DMS53 treated with DMSO at 0.1 percent for 48 hours (cell line): ENCODE data around the gene TRAF3.
"Not testable (repeated sequence)": the region's sequence is repeated elsewhere in the genome, so short reads cannot be mapped to it uniquely, and the experiment has no call there.

Experiments used
- DNase-seq: peaks from one replicate; lab custom pipeline; 2025; ENCODE audit not compliant: unreplicated experiment; lab: John Stamatoyannopoulos, UW

The TRAF3 gene

GRCh38 chr14:102805941-102806340 lies 28.7 kb downstream of the TRAF3 start:
- DNase-seq, result no peak

GRCh38 chr14:102806447-102806846 lies 29.2 kb downstream of the TRAF3 start:
- DNase-seq, result no peak

GRCh38 chr14:102807013-102807406 lies 29.8 kb downstream of the TRAF3 start:
- no peak for DNase-seq

GRCh38 chr14:102809870-102810269 lies 32.6 kb downstream of the TRAF3 start:
- no peak for DNase-seq

- DNase-seq, result no peak
Measured at GRCh38 chr14:102810523-102810922, 33.3 kb downstream of the TRAF3 start.

- DNase-seq, result no peak
Measured at GRCh38 chr14:102811254-102811963, 34.2 kb downstream of the TRAF3 start.

- no peak for DNase-seq
Measured at GRCh38 chr14:102811971-102812370, 34.7 kb downstream of the TRAF3 start.

- DNase-seq, result no peak
Measured at GRCh38 chr14:102813691-102814090, 36.4 kb downstream of the TRAF3 start.

GRCh38 chr14:102817318-102817717 lies 40.1 kb downstream of the TRAF3 start:
- no peak for DNase-seq

GRCh38 chr14:102817942-102818940 lies 41.0 kb downstream of the TRAF3 start:
- DNase-seq, result no peak

GRCh38 chr14:102819176-102819628 lies 42.0 kb downstream of the TRAF3 start:
- peak; percentile 63 for DNase-seq

- no peak for DNase-seq
Measured at GRCh38 chr14:102819747-102820330, 42.6 kb downstream of the TRAF3 start.

- DNase-seq, result no peak
Measured at GRCh38 chr14:102821252-102821651, 44.0 kb downstream of the TRAF3 start.

- no peak for DNase-seq
Measured at GRCh38 chr14:102822311-102822863, 45.1 kb downstream of the TRAF3 start.

GRCh38 chr14:102822887-102823286 lies 45.6 kb downstream of the TRAF3 start:
- not testable (repeated sequence) for DNase-seq

GRCh38 chr14:102823546-102823945 lies 46.3 kb downstream of the TRAF3 start:
- DNase-seq, result no peak

GRCh38 chr14:102824832-102825231 lies 47.6 kb downstream of the TRAF3 start:
- DNase-seq, result no peak

GRCh38 chr14:102825307-102826095 lies 48.3 kb downstream of the TRAF3 start:
- no peak for DNase-seq

GRCh38 chr14:102826161-102826560 lies 48.9 kb downstream of the TRAF3 start:
- no peak for DNase-seq
